ENCODE measurements around the gene MPP4. TPM values are rescaled to one million over a fixed set of nuclear protein-coding genes. Genes with fewer than 3 reads are reported as not detected.
A peak's percentile ranks its signal among the peaks of the same experiment; 100 is the strongest.

MPP4 gene
- total and polyA plus RNA-seq, 2 of the 13 experiments (the other 11 are each of a cell fraction or from before 2014, with no cell fraction given) = not detected

- no peak for TF ChIP-seq FUBP1 (CRISPR knock-in tag; IDR thresholded peaks at IDR 0.05; ENCODE audit: borderline replicate concordance)
- no peak for TF ChIP-seq ZNF230 (CRISPR knock-in tag; IDR thresholded peaks at IDR 0.05)
- 0 out of 2 replicates have a peak, but pooled peaks have one; percentile 20 for TF ChIP-seq PITX1 (CRISPR knock-in tag; IDR thresholded peaks at IDR 0.05)
- TF ChIP-seq IKZF5 (CRISPR knock-in tag; IDR thresholded peaks at IDR 0.05) = 0 out of 2 replicates have a peak, but pooled peaks have one; percentile 36
- TF ChIP-seq MYPOP (CRISPR knock-in tag; IDR thresholded peaks at IDR 0.05) = no peak
- peak; percentile 30; the same call in 1 of the 2 replicates for TF ChIP-seq ZGPAT (CRISPR knock-in tag; IDR thresholded peaks at IDR 0.05)
- peak; percentile 34; the same call in 1 of the 2 replicates for TF ChIP-seq ZMYM4 (CRISPR knock-in tag; IDR thresholded peaks at IDR 0.05)
- TF ChIP-seq PHF20 (CRISPR knock-in tag; IDR thresholded peaks at IDR 0.05) = no peak
- TF ChIP-seq ARNT (IDR thresholded peaks at IDR 0.05) = no peak
- no peak for TF ChIP-seq ZNF580 (CRISPR knock-in tag; IDR thresholded peaks at IDR 0.05; ENCODE audit: borderline replicate concordance, low read depth)
- no peak for TF ChIP-seq HOXA5 (CRISPR knock-in tag; IDR thresholded peaks at IDR 0.05)
- TF ChIP-seq RXRB (CRISPR knock-in tag; IDR thresholded peaks at IDR 0.05; ENCODE audit: borderline replicate concordance) = no peak; the same call in 1 of the 2 replicates
- TF ChIP-seq ZNF770 (CRISPR knock-in tag; IDR thresholded peaks at IDR 0.05) = no peak
- TF ChIP-seq BCL6 (CRISPR knock-in tag; IDR thresholded peaks at IDR 0.05) = no peak; the same call in 1 of the 2 replicates
- TF ChIP-seq LBX2 (CRISPR knock-in tag; IDR thresholded peaks at IDR 0.05; ENCODE audit: borderline replicate concordance) = no peak
- TF ChIP-seq TCF7 (IDR thresholded peaks at IDR 0.05; ENCODE audit: low read depth) = no peak
- TF ChIP-seq ISL2 (CRISPR knock-in tag; IDR thresholded peaks at IDR 0.05) = peak; percentile 59
- TF ChIP-seq LCORL (IDR thresholded peaks at IDR 0.05) = no peak
- no peak for TF ChIP-seq LCORL (CRISPR knock-in tag; IDR thresholded peaks at IDR 0.05)
- TF ChIP-seq ZUFSP (CRISPR knock-in tag; IDR thresholded peaks at IDR 0.05; ENCODE audit: borderline replicate concordance) = no peak
Measured at GRCh38 chr2:201735486-201735885, 37.0 kb upstream of the MPP4 start (continued).
